EH (cell line): Measurements from ENCODE around the gene NRAP.

Experiments
- DNase-seq: peaks from one replicate; pipeline ENCODE4 v3.0.0-alpha.2; 2015; ENCODE audit warnings: low read depth

The NRAP gene

DNA sequence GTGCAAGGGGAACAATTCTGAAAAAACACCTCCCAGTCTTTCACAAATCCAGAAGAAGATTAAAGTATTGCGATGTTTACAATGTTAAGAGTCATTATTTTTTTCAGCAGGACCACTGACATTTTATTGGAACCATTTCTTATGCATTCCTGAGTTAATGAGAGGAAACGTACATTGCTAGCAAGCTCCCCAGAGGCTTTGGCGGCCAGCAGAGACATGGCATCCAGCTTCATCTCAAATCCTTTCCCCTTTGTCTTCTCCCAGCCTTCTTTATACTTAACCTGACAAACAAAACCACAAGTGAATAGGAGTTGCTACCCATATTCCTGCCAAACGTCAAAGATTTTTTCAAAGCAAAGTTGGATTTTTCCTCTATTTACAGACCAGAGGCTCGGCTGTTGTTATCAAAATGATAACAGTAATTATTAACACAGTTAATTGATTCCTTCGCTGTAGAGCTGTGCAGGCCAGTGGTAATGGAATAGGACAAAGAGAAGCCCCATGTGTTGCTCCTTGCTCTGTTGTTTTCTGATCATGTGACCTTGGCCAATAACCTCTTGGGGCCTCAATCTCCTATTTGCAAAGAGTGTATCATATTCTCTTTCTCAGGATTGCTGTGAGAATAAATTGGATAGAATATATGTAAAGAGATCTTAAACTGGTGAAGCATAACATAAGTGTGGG is 32.0 kb downstream of the NRAP start:
- peak; percentile 10 for DNase-seq

DNA sequence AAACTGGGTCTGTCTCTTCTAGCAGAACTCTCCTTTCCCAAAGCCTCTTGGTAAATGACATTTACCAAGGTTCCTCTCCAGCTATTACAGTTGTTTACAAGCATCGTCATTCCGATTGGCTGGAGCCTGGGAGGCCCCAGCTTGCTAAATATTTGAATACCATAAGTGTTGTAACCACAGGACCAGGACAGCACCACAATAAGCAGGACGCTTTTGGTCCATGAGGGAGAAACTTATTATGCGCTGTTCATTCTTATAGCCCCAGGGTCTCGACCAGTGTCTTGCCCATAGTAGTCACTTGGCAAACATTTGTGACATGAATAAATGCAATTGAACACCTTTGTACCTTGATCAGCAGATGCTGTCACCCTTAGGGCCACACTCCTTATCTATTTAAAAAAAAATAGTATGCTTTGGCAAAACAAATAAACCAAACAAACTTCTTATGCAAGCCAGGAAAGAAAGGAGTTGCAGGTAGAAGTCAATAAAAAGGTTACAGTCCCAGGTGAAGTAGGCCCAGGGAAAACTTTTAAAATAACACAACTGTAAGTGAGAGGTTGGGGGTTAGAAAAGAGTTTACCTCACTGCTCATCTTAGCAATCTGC is 32.8 kb downstream of the NRAP start:
- no peak for DNase-seq

DNA sequence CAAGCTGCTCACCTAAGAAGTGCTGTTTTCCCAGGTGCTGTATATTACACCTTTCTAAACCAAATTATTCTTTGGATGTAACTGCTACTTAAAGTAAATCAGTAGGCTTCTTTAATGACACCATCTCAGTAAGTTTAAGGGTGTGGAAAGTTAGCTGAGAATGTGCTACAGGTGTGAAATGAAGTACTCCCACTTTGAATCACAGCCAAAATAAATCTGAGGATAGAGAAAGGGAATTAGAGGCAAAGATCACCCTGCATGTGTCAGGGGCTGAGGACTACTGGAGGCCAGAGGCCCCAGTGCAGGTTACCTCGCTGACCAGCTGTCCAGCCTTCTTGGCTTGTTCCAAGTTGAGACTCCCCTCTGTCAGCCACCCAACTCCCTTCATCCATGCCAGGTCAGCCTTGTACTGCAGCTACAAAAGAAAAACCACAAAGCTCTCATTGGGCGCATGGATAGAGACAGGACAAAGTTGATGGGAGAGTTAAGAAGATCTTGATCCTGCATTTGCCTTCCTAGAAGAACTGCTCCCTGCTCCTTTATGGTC is 35.2 kb downstream of the NRAP start:
- DNase-seq: no peak

DNA sequence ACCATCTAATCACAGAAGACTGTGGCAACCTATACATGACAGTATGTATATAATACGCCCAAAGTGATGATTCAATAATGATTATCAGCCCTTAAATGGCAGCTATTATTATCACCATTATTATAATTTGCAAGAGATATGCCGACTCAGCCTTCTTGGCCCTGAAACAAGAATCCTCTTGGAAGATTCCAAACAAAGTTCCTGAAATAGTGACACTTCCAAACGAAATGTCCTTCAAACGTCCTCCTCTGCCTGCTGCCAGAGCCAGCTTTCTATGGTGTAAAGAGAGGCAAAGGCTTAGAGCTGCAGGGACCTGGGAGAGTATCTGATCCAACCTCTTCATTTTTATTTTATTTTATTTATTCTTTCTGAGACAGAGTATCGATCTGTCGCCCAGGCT is 36.0 kb downstream of the NRAP start:
- DNase-seq: peak; percentile 7

DNA sequence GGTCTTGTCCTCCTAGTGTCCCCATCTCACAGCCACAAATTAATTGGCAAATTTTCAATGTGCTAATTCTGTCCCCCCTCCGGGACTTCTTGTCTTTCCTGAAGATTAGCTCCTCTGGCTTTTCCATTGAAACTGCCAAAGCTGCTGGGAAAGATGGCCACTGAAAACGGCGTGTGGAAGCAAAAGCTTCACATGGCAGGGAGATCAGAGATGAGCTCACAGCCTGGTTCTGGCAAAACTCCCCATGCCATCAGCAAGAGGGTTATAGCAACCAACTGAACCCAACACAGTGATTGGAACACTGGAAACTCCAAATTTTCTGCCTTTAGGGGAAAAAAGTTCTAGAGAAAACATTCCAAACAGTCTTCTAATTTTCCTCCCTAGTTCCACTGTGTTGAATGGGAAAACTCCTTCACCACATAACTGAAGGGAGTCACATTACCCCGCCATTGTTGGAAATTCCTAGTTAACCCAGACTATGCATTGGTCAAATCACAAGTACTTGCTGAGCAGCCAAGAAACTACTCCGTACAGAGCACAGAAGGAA is 37.0 kb downstream of the NRAP start:
- DNase-seq: peak; percentile 24

DNA sequence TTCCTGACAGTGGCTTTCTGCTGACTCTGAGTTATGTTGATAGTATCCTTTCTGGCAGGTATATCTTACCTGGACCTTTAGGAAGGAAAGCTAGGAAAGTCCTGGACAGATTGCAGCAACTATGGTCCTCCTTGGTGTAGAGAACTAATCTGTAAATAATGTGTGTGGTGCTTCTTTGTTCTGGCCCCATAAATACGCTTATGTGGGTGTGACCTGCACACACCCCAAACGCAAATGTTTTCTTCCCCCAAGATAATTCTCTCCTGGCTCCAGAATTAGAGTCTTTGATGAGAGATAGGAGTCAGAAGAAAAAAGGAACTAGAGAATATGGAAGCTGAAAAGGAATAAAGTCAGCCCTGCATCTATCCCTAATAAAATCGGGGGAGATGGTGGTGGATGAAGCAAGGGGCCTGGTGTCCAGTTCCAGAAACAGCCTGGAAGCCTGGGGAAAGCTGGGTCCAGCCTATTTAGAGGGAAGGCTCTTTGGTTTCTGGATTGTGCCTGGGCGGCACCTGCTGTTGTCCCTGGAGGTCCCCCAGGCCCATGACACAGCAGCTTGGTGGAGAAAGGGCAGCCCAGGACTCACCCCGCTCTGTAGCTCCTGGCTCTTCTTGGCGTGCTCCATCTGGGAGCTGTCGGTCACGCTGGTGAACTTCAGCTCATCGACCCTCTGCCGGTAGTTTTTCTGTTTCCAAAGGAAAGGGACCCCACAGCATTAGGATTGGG is 38.2 kb downstream of the NRAP start:
- DNase-seq: no peak

DNA sequence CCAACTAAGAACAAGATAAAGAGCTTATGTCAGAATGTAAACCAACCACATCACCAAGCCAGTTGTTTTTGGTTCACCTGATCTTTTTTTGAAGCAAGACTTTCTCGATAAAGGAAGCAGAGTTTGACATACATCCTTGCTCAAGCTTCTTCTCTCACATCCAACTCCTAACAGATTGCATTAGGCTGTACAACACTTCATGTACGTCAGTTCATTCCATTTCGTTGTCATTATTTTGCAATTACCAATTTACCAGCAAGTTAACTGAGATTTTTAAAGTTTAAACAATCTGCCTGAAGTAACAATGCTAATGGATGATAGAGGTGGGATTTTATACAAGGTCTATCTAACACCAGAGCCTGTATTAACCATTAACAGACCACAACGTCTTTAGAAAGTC is 41.0 kb downstream of the NRAP start:
- DNase-seq: no peak

DNA sequence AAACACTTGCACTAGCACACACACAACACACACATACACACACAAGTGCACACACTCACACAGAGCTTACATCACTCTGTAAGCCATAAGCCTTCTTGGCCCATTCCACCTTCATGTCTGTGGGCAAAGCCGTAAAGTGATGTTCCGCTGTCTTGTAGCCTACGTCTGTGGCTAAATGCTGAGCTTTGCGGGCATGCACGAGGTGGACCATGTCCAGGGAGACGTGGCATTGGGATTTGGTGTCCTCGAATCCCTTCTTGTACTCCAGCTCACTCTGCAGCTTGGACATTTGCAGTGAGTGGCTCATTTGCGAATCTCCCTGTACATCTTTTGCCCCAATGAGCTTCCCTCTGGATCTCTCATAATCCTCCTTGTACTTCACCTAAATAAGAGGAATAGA is 42.0 kb downstream of the NRAP start:
- DNase-seq: no peak

DNA sequence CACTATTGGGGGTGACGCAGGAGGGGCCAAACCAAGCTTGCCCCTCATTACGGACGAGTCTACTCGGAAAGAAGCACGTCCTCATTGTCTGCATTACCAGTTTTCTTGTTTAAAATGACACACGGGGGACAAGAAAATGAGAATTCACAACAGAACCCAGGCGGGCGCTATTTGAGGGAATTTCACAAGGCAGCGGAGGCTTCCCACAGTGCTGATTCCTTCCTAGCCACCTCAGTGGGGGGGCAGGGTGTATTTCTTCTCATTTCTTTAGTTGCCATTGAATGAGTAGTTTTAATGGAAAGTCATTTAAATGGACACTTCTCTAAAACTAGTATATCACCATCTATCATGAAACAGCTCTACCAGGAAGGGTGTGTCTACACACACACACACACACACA is 42.9 kb downstream of the NRAP start:
- DNase-seq: no peak

DNA sequence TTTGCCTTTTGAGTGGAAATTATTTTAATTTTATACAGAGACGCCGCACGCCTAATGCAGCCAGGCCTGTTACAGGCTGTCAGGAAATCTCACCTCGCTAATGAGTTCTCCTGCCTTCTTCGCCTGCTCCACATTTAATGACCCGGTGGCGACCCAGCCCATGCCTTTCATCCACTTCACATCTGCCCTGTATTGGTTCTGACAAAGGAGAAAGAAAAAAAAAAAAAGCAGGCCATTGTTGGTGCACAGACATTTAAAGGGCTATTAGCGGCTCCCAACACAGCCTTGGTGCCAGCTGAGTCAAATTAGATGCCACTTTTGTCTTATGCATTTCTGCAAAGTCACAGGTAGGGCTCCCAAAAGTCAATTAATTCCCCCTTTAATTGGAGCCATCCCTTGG is 43.3 kb downstream of the NRAP start:
- DNase-seq: no peak

DNA sequence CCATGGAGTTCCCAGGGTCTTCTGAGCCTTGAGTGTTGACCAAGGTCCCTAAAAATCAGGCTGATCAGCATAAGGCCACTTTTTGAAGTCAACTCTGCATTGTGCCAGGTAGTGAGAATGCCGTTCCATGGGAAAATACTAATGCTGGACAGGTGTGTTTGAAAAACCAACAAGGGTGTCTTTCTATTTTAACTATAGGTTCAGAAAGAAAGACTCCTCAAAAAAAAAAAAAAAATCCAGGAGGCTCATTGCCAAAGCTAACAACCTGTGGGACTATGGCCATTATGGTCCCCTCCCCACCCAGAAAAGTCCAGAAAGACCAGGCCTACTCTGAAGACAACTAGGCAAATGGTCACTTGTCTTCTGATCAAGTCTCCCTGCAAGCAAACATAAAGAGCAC is 44.4 kb downstream of the NRAP start:
- no peak for DNase-seq

DNA sequence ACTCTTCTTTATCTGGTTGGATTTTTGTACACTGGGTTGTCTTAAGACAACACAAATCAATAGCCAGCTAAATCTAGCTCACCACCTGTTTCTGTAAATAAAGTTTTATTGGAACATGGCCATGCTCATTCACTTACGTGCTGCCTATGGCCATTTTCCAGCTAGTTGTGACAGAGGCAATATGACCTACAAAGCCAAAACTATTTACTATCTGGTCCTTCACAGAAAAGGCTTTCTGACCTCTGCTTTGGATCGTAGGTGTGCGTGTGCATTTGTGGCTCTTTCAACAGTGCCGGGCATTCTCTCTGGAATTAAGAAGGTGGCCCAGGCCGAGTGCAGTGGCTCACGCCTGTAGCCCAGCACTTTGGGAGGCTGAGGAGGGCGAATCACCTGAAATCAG is 45.5 kb downstream of the NRAP start:
- DNase-seq: no peak

DNA sequence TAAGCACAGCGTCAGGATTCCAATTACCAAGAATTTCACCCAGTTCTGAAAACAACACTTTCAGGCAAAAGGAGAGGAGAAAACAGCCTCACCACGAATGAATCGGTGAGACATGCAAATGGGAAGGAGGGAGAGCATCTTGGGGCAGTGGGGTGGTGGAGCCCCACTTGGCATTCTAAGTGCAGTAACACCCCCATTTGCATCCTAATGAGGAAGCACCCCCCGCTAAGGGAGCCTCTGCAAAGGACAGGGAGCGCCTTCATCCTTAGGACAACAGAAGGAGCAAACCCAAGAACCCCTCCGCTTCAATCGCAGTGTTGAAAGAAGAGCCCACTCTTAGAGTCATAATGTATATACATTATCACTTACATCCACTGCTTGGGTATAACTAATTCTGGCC is 46.8 kb downstream of the NRAP start:
- no peak for DNase-seq

DNA sequence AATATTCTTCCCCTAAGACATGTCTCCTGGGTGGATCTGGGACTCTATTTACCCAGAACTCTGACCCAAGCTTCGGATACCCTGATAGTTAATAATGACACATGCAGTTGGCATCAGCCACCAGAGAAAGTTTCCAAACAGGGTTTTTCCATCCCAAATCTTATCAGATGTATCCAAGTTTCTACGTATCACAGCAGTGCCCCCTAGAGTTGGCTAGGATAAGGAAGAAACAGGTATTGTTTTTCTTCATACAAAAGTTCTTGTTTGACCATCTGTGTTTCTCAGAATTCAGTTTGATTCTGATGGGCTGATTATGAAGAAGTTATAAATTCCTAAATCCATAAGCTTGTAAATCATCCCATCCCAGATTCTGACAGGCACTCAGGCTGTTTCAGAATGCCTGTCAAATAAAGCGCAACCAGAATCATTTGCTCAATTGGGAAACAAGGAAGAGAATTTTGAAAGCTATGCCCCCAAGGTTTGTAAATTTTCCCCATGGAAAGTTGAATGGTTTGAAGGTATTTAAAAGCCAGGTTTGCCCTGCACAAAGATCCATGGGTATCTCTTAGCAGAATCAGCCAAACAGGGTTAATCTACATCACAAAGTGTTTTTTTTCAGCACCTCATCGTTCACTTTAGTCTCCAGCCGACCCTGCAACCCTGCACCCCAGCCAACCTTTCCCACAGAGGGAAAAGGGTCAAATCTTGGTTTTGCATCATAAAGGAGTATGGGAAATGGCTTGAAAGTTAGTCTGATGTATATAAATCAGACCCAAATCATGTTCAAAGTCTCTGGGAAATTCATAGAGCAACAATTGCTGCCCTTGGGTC is 47.4 kb downstream of the NRAP start:
- DNase-seq: peak; percentile 8

DNA sequence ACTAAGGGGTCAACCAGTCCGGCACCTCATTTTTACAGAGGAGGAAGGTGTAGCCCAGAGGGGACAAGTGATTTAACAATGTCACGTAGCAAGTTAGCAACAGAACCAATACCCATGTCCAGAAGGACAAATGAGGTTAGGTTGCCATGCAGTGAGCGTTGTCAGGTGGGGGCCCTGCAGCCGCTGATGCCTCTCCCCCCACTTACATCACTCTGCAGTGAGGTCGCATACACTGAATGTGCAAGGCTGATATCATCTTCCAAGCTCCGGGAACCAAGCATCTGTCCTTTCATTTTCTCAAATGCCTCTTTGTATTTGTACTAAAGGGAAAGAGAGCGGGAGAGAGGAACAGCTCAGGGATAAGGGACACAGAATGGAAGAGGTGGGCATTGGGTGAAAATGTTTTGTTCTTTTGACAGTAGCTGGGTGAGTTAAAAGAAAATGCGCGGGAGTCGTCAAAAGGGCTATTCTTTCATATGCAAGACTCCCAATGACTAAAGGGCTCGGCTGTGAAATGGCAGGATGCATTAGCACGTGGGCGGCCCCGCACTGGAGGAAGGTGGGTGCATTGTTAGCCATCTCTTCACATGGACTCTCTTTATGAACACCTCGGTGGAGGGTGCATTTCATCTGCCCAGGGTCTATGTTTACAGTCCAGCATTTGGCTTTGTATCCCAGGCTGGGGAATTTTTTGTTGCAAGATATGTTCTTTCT is 49.7 kb downstream of the NRAP start:
- no peak for DNase-seq

DNA sequence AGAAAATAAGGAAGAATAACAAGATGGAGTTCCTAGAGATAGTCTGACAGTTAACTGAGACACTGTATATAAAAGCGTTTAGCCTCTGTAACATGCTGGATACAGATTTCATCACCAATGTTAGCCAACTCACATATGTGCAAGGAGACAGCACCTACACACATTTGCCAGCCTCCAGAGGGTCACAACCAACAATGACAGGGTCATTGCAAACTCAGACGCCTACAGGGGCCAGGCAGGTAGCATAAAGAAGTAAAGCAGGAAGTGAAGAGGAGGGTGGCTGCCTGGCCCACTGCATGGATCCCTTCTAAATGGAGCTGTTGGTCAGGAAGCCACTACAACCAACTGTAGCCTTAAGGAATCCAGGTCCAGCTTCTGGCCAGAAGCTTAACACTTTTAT is 50.4 kb downstream of the NRAP start:
- DNase-seq: no peak

DNA sequence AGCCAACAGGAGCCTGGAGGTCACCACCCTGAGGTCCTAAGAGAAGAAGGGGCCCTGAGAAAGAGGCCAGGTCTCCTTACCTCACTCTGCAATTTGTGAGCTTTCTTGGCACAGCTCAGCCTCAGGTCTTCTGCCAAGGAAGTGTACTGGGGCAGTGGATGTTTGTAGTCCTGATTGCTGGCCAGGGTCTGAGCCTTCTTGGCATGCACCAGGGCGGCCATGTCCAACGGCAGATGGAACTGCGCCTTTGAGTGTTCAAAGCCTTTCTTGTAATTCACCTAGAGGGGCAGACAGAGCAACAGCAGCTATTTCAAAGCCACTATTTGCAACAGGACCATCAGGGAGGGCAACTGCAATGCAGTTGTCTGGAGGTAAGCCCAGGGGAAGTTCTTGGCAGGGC is 51.7 kb downstream of the NRAP start:
- no peak for DNase-seq

DNA sequence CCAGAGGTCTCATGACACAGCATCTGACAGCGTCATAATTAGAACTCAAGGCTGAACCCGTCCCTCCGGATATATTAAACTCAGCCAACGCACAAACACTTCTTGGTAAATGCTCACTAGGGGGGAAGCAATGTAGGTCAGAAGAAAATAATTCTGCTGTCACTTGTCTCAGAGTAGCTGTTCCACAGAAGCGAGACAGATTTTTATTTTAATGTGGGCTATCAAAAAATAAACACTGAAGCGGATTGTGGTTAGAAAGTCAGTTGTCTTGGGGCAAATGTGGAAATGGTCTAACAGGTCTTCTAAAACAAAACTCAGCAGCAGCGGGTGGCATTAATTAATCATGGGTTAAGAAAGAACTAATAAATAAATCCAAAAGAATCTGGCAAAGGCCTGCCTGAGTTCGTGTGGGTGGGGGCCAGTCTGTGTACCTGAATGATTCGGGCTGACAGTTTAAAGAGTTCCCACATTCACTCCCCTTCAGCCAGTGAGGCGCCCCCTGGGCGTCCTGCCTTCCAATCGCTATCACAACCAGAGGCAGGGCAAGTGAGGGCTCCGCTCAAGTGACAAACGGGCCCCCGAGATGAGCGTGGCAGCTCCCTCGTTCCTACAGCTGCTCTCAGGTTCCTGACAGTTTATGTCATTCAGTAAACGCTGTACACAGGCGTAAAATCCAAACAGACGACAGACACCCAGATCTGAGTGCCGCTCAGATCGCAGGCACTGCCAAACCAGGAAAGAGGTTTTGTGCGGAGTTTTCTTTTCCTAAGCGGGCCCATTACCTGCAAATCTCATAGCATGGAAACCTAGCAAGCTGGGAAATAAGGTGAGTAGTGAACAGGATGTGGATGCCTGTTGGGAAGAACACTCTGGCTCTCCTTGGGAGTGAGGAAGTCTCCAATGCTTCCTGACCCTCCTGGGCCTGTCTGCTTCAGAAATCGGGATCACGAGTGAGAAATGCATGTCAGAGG is 52.9 kb downstream of the NRAP start:
- no peak for DNase-seq

DNA sequence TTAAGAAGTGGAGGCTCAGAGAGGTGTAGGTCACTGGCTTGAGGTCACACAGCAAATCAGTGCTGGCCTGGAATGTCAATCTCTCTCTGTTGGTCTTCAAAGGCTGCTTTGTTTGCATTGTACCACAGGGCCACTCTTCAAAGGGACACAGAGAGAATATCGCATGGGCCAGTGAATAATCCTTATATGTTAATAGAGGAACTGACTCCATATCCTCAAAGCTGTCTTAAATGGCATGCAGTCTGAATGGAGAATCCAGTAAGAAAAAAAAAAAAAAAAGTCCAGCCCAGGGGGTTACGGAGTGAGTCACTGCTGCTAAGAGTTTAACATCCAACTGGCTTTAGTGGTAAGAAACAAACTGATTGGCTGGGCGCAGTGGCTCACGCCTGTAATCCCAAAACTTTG is 54.1 kb downstream of the NRAP start:
- peak; percentile 35 for DNase-seq

DNA sequence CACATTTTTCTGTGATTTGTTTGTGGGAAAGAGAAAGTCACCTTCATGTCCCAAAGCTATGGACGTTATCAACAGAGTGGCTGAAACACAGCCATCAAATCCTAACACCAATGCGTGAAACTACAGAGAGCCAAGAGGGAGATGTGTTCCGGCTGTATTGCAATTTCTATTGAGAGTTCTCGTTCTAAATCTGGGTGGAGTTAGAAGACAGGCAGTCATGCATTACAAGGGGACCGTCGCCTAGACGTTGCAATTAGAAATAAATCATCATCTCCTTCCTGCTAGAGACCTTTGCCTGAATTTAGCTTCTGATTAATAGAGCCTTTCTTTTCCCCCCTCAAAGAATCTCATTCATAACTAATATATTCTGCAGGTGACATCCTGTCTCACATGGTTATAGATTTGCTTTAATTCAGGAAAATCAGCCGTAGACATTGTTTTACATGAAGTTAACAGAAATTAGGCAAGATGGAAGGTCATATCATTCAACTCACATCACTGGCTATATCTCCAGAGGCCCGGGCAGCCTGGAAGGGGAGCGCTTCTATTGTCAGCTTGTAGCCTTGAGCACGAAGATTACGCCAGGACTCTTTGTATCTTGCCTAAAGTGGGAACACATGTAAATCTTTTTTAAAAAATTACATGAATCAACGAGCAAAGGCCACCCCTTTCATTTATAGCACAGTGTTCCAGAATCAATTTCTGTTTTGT is 58.4 kb downstream of the NRAP start:
- no peak for DNase-seq
